ENCODE data around the gene SHC3.

DNA sequence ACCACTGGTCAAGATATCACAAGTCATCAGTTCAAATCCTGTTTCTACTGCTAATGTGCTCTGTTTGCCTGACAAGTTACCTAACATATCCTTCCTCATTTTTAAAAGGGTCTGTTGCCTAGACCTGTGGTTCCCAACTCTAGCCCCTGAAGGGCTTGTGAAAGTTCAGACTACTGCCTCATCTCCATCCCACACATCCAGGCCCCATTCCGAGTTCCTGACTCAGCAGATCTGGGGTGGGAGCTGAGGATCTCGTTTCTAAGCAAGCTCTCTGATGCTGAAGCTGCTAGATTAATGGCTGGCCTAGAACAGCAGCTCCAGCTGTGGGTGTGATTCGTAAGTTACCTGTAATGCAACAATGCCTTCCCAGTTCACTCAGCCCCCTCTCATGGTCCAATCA, 154.9 kb downstream of the SHC3 start:
- TF ChIP-seq, protein P1, sequence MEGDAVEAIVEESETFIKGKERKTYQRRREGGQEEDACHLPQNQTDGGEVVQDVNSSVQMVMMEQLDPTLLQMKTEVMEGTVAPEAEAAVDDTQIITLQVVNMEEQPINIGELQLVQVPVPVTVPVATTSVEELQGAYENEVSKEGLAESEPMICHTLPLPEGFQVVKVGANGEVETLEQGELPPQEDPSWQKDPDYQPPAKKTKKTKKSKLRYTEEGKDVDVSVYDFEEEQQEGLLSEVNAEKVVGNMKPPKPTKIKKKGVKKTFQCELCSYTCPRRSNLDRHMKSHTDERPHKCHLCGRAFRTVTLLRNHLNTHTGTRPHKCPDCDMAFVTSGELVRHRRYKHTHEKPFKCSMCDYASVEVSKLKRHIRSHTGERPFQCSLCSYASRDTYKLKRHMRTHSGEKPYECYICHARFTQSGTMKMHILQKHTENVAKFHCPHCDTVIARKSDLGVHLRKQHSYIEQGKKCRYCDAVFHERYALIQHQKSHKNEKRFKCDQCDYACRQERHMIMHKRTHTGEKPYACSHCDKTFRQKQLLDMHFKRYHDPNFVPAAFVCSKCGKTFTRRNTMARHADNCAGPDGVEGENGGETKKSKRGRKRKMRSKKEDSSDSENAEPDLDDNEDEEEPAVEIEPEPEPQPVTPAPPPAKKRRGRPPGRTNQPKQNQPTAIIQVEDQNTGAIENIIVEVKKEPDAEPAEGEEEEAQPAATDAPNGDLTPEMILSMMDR (IDR thresholded peaks at IDR 0.05) = no peak
- TF ChIP-seq POLR2A (IDR thresholded peaks at IDR 0.05) = no peak

Data from esophagus squamous epithelium (tissue), 4 donors.